Measurements from ENCODE around the gene PIEZO2.
"Not testable (repeated sequence)": the region's sequence is repeated elsewhere in the genome, so short reads cannot be mapped to it uniquely, and the experiment has no call there.

The PIEZO2 gene

GRCh38 chr18:11175266-11175979, 26.1 kb upstream of the PIEZO2 start:
- Histone ChIP-seq H3K9ac (ENCODE audit: insufficient read length, low read depth) (no peak overlapping the region), H3K36me3 (ENCODE audit: insufficient read depth, insufficient read length, low read length) (no peaks in the 10 kb centered on the region), H3K4me1 (ENCODE audit: insufficient read depth, insufficient read length) (no peaks in the 10 kb centered on the region), H3K9me3 (ENCODE audit: insufficient read depth, low read length) (no peaks in the 10 kb centered on the region), H3K4me3 (ENCODE audit: insufficient read length, low read depth) (no peak overlapping the region), H3K27me3 (ENCODE audit: insufficient read depth, insufficient read length) (no peaks in the 10 kb centered on the region)
- DNase-seq (ENCODE audit: low read depth, low spot score) = no peak
- TF ChIP-seq SUZ12 (IDR thresholded peaks at IDR 0.05; ENCODE audit: extremely low read depth, insufficient read depth, insufficient read length) = no peak
- TF ChIP-seq YY1 (IDR thresholded peaks at IDR 0.05; ENCODE audit: insufficient read depth, insufficient read length) = no peak
- no peak for TF ChIP-seq ZNF274 (IDR thresholded peaks at IDR 0.05; ENCODE audit: low read depth, low read length)

- not testable (repeated sequence) for H3K4me3 ChIP-seq (ENCODE audit: insufficient read length, low read depth); H3K4me1 ChIP-seq (ENCODE audit: insufficient read depth, insufficient read length); DNase-seq (ENCODE audit: low read depth, low spot score); H3K9ac ChIP-seq (ENCODE audit: insufficient read length, low read depth); H3K9me3 ChIP-seq (ENCODE audit: insufficient read depth, low read length); H3K36me3 ChIP-seq (ENCODE audit: insufficient read depth, insufficient read length, low read length); H3K27me3 ChIP-seq (ENCODE audit: insufficient read depth, insufficient read length)
Measured at GRCh38 chr18:11174179-11174578, 24.8 kb upstream of the PIEZO2 start.

- no peak overlapping the region for H3K9ac ChIP-seq (ENCODE audit: insufficient read length, low read depth)
- H3K9me3 ChIP-seq (ENCODE audit: insufficient read depth, low read length) = no peaks in the 10 kb centered on the region
- H3K4me3 ChIP-seq (ENCODE audit: insufficient read length, low read depth) = no peak overlapping the region
- H3K4me1 ChIP-seq (ENCODE audit: insufficient read depth, insufficient read length) = no peaks in the 10 kb centered on the region
- no peak for DNase-seq (ENCODE audit: low read depth, low spot score)
- H3K36me3 ChIP-seq (ENCODE audit: insufficient read depth, insufficient read length, low read length) = no peaks in the 10 kb centered on the region
- TF ChIP-seq YY1 (IDR thresholded peaks at IDR 0.05; ENCODE audit: insufficient read depth, insufficient read length) (no peak), ZNF274 (IDR thresholded peaks at IDR 0.05; ENCODE audit: low read depth, low read length) (no peak), SUZ12 (IDR thresholded peaks at IDR 0.05; ENCODE audit: extremely low read depth, insufficient read depth, insufficient read length) (no peak)
- no peaks in the 10 kb centered on the region for H3K27me3 ChIP-seq (ENCODE audit: insufficient read depth, insufficient read length)
Measured at GRCh38 chr18:11167778-11168177, 18.4 kb upstream of the PIEZO2 start.

- no peak for TF ChIP-seq SUZ12 (IDR thresholded peaks at IDR 0.05; ENCODE audit: extremely low read depth, insufficient read depth, insufficient read length)
- TF ChIP-seq YY1 (IDR thresholded peaks at IDR 0.05; ENCODE audit: insufficient read depth, insufficient read length) = no peak
- TF ChIP-seq ZNF274 (IDR thresholded peaks at IDR 0.05; ENCODE audit: low read depth, low read length) = no peak
- Histone ChIP-seq H3K27me3 (ENCODE audit: insufficient read depth, insufficient read length) (no peaks in the 10 kb centered on the region), H3K4me1 (ENCODE audit: insufficient read depth, insufficient read length) (no peaks in the 10 kb centered on the region), H3K36me3 (ENCODE audit: insufficient read depth, insufficient read length, low read length) (no peaks in the 10 kb centered on the region), H3K9ac (ENCODE audit: insufficient read length, low read depth) (no peak overlapping the region), H3K9me3 (ENCODE audit: insufficient read depth, low read length) (no peaks in the 10 kb centered on the region), H3K4me3 (ENCODE audit: insufficient read length, low read depth) (no peak overlapping the region)
- DNase-seq (ENCODE audit: low read depth, low spot score) = no peak
Measured at GRCh38 chr18:11165952-11166351, 16.6 kb upstream of the PIEZO2 start.

- Histone ChIP-seq H3K27me3 (ENCODE audit: insufficient read depth, insufficient read length) (no peaks in the 10 kb centered on the region), H3K9ac (ENCODE audit: insufficient read length, low read depth) (no peak overlapping the region), H3K4me3 (ENCODE audit: insufficient read length, low read depth) (no peak overlapping the region), H3K4me1 (ENCODE audit: insufficient read depth, insufficient read length) (no peaks in the 10 kb centered on the region), H3K9me3 (ENCODE audit: insufficient read depth, low read length) (no peaks in the 10 kb centered on the region), H3K36me3 (ENCODE audit: insufficient read depth, insufficient read length, low read length) (no peaks in the 10 kb centered on the region)
- TF ChIP-seq SUZ12 (IDR thresholded peaks at IDR 0.05; ENCODE audit: extremely low read depth, insufficient read depth, insufficient read length) (no peak), YY1 (IDR thresholded peaks at IDR 0.05; ENCODE audit: insufficient read depth, insufficient read length) (no peak), ZNF274 (IDR thresholded peaks at IDR 0.05; ENCODE audit: low read depth, low read length) (no peak)
- DNase-seq (ENCODE audit: low read depth, low spot score) = no peak
Measured at GRCh38 chr18:11165138-11165537, 15.8 kb upstream of the PIEZO2 start.

- DNase-seq (ENCODE audit: low read depth, low spot score) = no peak
- Histone ChIP-seq H3K4me1 (ENCODE audit: insufficient read depth, insufficient read length) (no peaks in the 10 kb centered on the region), H3K36me3 (ENCODE audit: insufficient read depth, insufficient read length, low read length) (no peaks in the 10 kb centered on the region), H3K4me3 (ENCODE audit: insufficient read length, low read depth) (no peak overlapping the region), H3K9me3 (ENCODE audit: insufficient read depth, low read length) (no peaks in the 10 kb centered on the region), H3K9ac (ENCODE audit: insufficient read length, low read depth) (no peak overlapping the region), H3K27me3 (ENCODE audit: insufficient read depth, insufficient read length) (no peaks in the 10 kb centered on the region)
- TF ChIP-seq YY1 (IDR thresholded peaks at IDR 0.05; ENCODE audit: insufficient read depth, insufficient read length) (no peak), SUZ12 (IDR thresholded peaks at IDR 0.05; ENCODE audit: extremely low read depth, insufficient read depth, insufficient read length) (no peak), ZNF274 (IDR thresholded peaks at IDR 0.05; ENCODE audit: low read depth, low read length) (no peak)
Measured at GRCh38 chr18:11163665-11164064, 14.3 kb upstream of the PIEZO2 start.

GRCh38 chr18:11162889-11163288, 13.5 kb upstream of the PIEZO2 start:
- H3K9me3 ChIP-seq (ENCODE audit: insufficient read depth, low read length) = no peaks in the 10 kb centered on the region
- H3K36me3 ChIP-seq (ENCODE audit: insufficient read depth, insufficient read length, low read length) = no peaks in the 10 kb centered on the region
- H3K9ac ChIP-seq (ENCODE audit: insufficient read length, low read depth) = no peak overlapping the region
- no peak for TF ChIP-seq SUZ12 (IDR thresholded peaks at IDR 0.05; ENCODE audit: extremely low read depth, insufficient read depth, insufficient read length)
- no peak for TF ChIP-seq ZNF274 (IDR thresholded peaks at IDR 0.05; ENCODE audit: low read depth, low read length)
- no peak for TF ChIP-seq YY1 (IDR thresholded peaks at IDR 0.05; ENCODE audit: insufficient read depth, insufficient read length)
- H3K4me3 ChIP-seq (ENCODE audit: insufficient read length, low read depth) = no peak overlapping the region
- DNase-seq (ENCODE audit: low read depth, low spot score) = no peak
- H3K27me3 ChIP-seq (ENCODE audit: insufficient read depth, insufficient read length) = no peaks in the 10 kb centered on the region
- H3K4me1 ChIP-seq (ENCODE audit: insufficient read depth, insufficient read length) = no peaks in the 10 kb centered on the region

Data from NT2/D1 (cell line).